BJ (cell line): ENCODE data around the gene ZNF320. TPM values are rescaled to one million over a fixed set of nuclear protein-coding genes. Genes with fewer than 3 reads are reported as not detected.
"Not testable (repeated sequence)": the region's sequence is repeated elsewhere in the genome, so short reads cannot be mapped to it uniquely, and the experiment has no call there.

Experiments
- CTCF ChIA-PET: fragments of 350-600 bp; formaldehyde crosslinking; extraction: SDS; loops from one replicate; lab custom pipeline; 2021; ENCODE audit warnings: antibody characterized with exemption, inconsistent platforms; lab: Yijun Ruan, JAX
- POLR2A ChIA-PET: fragments of 300-600 bp; sonication (Branson Sonifier 250); formaldehyde crosslinking; extraction: SDS; loops from one replicate; lab custom pipeline; 2021; ENCODE audit warnings: antibody characterized with exemption; lab: Charles Lee
- DNase-seq: peaks from one replicate; pipeline ENCODE4 v3.0.0-alpha.2; 2011; ENCODE audit warnings: low read depth
- H3K27me3 ChIP-seq: 2 replicates; pipeline ENCODE4 v1.6.0; 2011; ENCODE audit warnings: low read length; ENCODE audit not compliant: control insufficient read depth, insufficient read depth
- H3K36me3 ChIP-seq: 2 replicates; pipeline ENCODE4 v1.5.1; 2011; ENCODE audit warnings: low read length; ENCODE audit not compliant: control insufficient read depth, insufficient read depth
- H3K4me3 ChIP-seq: 2 replicates; pipeline ENCODE4 v1.5.1; 2011; ENCODE audit warnings: low read depth, mild to moderate bottlenecking, control low read depth, low read length
- polyA plus RNA-seq: library from polyadenylated mRNA; depleted of rRNA; stranded (reverse); fragments of >200 nt; gene quantifications from 2 replicates; pipeline ENCODE4 v1.2.3, GENCODE V29; 2011
- TF ChIP-seq, protein P1 (sequence below): IDR thresholded peaks from 2 replicates; pipeline ENCODE4 v1.5.1; 2011; ENCODE audit warnings: low read depth, mild to moderate bottlenecking, control low read depth, inconsistent platforms, low read length, moderate library complexity; ENCODE audit not compliant: insufficient read depth

Gene ZNF320
- polyA plus RNA-seq, 1 experiment, result 8.4 TPM

GRCh38 chr19:52901842-52902241 is 4.4 kb upstream of the ZNF320 start:
- ChIA-PET POLR2A (no interaction called here), CTCF (interaction anchor here (1.1 kb wide), 1 partner anchor 86 kb away, joined by 3 read pairs; no protein-coding TSS in a partner anchor)
- DNase-seq, result no peak
- no peak overlapping the region for H3K4me3 ChIP-seq
- TF ChIP-seq, protein P1, sequence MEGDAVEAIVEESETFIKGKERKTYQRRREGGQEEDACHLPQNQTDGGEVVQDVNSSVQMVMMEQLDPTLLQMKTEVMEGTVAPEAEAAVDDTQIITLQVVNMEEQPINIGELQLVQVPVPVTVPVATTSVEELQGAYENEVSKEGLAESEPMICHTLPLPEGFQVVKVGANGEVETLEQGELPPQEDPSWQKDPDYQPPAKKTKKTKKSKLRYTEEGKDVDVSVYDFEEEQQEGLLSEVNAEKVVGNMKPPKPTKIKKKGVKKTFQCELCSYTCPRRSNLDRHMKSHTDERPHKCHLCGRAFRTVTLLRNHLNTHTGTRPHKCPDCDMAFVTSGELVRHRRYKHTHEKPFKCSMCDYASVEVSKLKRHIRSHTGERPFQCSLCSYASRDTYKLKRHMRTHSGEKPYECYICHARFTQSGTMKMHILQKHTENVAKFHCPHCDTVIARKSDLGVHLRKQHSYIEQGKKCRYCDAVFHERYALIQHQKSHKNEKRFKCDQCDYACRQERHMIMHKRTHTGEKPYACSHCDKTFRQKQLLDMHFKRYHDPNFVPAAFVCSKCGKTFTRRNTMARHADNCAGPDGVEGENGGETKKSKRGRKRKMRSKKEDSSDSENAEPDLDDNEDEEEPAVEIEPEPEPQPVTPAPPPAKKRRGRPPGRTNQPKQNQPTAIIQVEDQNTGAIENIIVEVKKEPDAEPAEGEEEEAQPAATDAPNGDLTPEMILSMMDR, result no peak
- H3K27me3 ChIP-seq, result no peaks in the 10 kb centered on the region
- H3K36me3 ChIP-seq, result peaks cover 2% of the 10 kb centered on the region; the same call in 1 of the 2 replicates

- H3K4me3 ChIP-seq, CTCF ChIA-PET, H3K27me3 ChIP-seq, POLR2A ChIA-PET, DNase-seq, H3K36me3 ChIP-seq: not testable (repeated sequence)
These were observed 1.2 kb upstream of the ZNF320 start for GRCh38 chr19:52898596-52898995.

GRCh38 chr19:52898101-52898500 is 666 bp upstream of the ZNF320 start:
- DNase-seq, result no peak
- TF ChIP-seq, protein P1, result no peak
- Histone ChIP-seq H3K27me3 (no peaks in the 10 kb centered on the region), H3K4me3 (peak overlapping the region; percentile 69), H3K36me3 (no peaks in the 10 kb centered on the region; the same call in 1 of the 2 replicates)
- CTCF ChIA-PET, result interaction anchor here (0.7 kb wide), 1 partner anchor 14 kb away, joined by 3 read pairs; no protein-coding TSS in a partner anchor
- POLR2A ChIA-PET, result no interaction called here

GRCh38 chr19:52896431-52897137 is 851 bp downstream of the ZNF320 start:
- CTCF ChIA-PET, result interaction anchor here (0.7 to 1.3 kb wide), 3 partner anchors 12 to 102 kb away, joined by 3 to 4 read pairs (median 4); no protein-coding TSS in a partner anchor
- no peaks in the 10 kb centered on the region; the same call in 1 of the 2 replicates for H3K36me3 ChIP-seq
- DNase-seq, result no peak
- TF ChIP-seq, protein P1, result no peak
- H3K4me3 ChIP-seq, result peak overlapping the region; percentile 69
- POLR2A ChIA-PET, result no interaction called here
- no peaks in the 10 kb centered on the region for H3K27me3 ChIP-seq

GRCh38 chr19:52891336-52891735 is 6.1 kb downstream of the ZNF320 start:
- CTCF ChIA-PET, result no interaction called here
- Histone ChIP-seq H3K36me3 (peaks cover 11% of the 10 kb centered on the region), H3K4me3 (no peak overlapping the region), H3K27me3 (no peaks in the 10 kb centered on the region)
- POLR2A ChIA-PET, result no interaction called here
- TF ChIP-seq, protein P1, result no peak
- no peak for DNase-seq
